Measurements from ENCODE around the gene SLC28A3.

SLC28A3 gene

DNA sequence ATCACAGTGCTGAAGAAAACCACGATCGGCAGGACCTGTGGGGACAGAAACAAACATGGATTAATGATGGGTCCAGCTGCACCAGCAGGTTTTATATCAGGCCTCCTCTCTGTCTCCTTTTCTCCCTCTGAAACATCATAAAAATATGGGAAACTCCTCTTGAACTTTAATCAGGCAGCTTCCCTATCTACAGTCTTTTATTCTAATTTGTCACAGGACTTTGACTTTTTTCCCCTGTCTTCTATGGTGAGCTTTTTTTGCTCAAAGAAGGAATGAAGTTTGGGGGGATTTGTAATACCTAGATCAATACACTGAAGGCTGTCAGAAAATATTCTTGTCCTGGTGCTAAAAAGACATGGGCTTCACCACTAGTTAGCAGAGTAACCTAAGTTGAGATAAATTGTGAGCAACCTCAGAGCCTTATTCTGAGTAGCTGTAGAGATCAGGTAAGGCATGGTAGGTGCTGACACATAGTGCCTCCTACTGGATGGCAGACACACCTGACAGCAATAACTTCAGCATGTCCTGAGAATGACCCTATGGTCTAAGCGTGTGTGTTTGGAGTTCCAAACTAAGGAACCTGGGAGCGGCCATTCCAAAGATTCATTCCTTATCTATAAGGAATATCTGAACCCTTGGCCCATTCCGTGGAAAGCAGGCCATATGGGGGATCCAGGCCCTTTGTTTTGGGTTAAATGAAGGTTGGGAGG is 46.2 kb downstream of the SLC28A3 start:
- no peak for FAIRE-seq

DNA sequence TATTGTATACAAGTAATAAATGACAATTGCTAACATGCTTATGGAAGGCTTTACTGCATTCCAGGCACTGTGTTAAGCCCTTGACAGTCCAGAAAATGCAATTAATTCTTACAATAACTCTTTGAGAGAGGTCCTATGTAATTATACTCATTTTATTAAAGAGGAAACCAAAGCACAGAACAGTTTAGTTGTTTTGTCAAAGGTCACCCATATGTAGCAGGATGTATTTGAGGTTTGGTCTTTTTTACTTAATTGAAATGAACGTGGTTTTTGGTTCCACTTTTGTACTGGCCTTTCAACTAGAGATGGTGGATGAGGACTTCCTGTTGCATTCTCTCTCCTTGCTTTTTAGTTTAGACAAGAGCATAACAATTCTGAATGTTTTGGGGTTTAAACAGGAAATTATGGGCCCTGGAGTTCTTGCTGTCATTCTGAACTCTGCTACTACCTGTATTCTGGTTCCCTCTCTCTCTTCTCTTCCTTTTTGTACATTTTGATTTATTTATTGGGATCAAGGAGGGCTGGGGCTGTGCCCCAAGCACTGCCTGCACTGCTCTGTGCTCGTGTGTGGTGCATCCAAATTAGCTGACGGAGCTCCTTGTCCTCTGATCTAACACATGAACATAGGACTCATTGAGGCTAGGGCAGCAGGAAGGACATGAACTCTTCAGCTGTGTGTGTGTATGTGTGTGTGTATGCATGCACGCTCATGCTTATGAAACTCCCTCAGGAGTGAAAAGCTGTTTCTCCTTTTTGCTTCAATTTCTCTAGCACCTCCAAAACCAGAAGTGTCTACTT is 47.4 kb downstream of the SLC28A3 start:
- no peak for FAIRE-seq

DNA sequence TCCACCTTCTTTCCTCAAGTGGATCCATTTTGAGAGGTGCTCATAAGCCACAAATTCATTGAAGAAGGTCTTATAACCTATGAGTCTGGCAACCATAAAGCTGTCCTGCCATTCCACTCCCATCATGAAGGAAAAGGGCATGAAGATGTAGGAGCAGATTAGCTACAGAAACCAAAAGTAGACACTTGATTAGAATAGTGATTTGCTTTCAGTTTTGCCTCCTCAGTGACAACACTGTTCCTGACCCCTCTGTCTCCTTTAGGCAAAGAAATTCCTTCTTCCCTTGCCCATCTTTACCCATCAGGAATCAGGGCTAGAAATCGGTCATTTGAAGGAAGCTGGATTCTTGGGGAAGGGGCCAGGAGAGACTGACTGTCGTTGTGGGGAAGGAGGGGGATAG is 55.2 kb downstream of the SLC28A3 start:
- FAIRE-seq, result no peak

DNA sequence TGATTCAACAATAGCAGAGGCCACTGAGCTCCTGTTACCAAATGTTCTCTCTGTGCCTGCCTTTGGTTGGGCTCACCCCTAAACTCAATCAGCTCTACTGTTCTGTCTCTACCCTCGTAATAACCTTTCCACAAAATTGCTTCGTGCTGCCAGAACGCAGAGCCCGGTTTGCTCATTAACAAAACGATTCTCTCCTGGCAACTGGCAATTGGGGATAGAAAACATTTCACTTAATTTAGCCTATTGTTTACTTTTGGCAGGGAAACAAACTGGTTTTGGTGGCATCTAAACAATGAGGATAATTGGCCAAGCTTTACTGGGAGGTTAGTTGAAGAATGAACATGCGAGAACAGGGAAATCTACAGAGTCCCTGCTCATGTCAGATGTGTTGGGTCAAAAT is 56.6 kb downstream of the SLC28A3 start:
- FAIRE-seq, result no peak

DNA sequence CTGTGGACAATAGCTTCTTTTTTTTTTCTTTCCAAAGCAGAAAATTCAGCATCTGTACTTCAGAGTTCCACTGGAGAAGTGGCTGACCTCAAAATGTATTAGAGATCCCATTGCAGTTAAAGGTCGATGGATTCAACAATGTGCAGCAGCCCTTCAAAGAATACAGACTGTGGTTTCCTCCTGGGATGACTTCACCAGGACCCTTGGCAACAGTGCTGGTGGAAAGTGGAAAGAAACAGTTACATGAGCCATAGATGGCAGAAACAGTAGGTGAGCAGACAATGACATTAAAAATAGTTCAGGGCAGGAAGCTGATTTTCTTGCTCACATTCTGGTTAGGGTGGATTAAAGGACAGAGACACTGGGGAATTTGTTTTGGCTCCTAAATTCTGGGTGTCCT is 62.4 kb downstream of the SLC28A3 start:
- FAIRE-seq, result no peak

DNA sequence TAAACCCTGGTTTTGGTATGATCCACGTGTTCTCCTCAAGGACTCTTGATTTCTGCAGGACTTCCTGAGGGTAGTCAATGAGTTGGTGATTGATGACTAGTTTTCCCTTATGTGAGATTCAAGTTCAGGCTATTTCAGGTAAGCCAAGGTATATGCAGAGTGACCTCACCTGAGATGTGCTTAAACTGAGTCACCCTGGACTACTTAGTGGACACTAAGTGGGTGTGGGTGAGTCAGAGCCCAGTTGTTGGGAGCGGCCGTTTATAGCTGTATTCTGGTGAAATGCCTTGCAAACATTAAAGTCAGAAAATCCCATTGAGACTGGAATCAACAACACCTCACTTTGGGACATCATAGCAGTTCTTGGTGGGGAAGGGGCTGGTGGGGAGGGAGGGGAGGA is 62.9 kb downstream of the SLC28A3 start:
- FAIRE-seq, result no peak

DNA sequence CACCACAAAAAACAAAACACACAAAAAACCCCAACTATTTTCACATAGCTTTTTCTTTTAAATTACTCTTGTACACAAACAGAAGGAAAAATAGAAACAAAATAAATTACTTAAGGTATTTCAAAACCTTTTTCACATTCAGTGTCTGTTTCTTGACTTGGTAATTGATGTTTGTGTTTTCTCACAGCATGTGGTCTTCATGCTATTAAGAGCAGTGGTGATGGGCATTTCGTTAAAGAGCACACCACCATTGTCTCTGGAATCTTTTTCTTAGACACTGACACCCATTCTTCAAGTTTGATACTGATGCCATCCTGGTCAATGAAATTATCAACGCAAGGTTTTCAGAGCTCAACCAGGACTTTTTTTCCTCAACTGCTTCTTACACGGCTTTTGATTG is 63.8 kb downstream of the SLC28A3 start:
- FAIRE-seq, result no peak

DNA sequence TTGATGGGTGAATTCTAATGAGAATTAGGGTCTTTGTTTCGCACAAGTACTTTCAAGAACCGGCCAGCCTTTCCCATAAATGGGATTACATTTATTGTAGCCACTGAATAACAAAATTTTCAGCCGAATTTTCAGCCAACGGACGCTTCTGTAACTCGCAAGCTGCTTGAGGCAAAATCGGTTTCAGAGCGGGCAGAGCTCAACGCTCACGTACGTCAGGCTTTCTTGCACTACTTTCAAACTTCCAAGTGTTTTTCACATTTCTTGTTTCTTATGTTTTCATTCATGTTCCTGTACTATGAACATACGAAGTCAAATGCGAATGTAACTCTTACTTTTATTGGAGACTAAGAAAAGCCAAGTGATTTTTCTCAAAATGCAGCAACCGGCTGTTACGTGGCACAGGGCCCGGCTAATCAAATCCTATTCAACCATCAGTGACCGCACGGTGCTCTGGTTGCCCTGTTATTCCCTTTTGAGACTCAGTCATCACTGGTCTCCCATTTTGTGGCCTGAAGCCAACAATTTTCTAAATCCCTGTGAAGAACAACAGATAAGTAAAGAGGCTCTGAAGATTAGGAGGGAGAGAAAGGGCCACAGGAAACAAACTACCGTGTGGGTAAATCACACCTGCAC is 68.5 kb downstream of the SLC28A3 start:
- no peak for FAIRE-seq

DNA sequence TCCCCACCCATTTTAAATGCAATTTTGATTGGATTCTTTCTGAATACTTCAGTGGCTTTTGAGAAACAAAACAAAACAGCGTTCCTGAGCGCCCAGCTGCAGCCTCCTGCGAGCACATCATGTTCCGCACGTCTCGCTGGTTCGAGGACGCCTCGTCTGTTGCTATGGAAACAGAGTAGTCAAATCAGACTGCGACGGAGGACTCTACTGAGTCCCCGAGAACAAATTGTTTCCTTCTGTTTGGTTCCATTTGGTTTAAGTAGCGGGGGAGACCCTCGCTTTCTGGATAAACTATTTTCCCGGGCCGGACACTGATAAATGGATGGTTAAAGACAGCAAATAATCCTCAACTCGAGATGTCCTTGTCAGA is 69.0 kb downstream of the SLC28A3 start:
- no peak for FAIRE-seq

DNA sequence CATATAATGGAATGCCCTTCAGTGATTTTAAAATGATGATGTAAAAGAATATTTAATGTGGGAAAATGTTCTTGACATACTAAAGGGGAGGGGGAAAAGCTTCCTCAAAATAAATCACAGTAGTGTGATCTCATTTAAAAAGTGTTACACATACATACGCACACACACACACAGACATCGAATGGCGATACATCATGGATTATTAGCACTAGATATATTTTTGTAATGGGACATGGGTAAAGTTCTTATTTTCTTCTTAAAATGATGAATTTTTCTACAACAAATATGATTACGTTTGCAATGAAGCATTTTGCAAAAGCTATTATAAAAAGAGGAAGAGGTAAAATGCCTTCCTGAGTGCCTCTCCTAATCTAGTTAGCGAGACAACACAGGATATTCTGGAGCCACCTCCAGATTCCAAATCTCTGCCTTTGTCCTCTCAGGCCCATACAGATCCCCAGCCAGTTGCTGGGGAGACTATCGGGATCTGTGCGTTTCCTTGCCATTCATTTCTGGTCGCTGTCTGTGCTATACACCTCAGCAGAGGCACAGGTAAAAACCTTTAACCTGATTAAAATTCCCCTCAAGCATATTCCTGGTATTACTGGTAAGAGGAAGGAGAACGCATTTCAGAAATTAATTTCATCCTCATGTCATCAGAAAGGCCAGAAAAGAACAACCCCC is 69.6 kb downstream of the SLC28A3 start:
- FAIRE-seq, result no peak

DNA sequence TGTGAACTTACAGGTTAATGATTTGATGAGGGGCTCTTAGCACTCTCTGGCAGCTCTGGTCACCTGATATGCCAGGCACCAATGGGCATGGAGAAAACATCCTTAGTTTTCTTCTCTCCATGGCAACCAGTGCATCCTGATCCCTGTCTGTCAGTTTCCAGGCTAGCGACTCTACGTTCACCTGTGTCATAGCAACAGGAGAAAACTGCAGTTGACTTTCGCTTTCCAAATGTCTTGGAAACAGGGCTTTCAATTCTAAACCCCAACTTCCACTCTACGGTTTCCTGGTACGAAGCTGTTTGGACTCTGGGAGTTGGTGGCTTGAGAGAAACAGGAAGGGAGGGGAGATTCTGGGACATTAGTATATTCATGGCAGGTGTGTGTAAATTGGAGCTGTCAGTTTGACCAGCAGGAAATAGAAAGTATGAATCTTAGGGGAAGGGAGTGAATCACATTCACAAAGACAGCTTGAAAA is 74.4 kb downstream of the SLC28A3 start:
- FAIRE-seq, result no peak

DNA sequence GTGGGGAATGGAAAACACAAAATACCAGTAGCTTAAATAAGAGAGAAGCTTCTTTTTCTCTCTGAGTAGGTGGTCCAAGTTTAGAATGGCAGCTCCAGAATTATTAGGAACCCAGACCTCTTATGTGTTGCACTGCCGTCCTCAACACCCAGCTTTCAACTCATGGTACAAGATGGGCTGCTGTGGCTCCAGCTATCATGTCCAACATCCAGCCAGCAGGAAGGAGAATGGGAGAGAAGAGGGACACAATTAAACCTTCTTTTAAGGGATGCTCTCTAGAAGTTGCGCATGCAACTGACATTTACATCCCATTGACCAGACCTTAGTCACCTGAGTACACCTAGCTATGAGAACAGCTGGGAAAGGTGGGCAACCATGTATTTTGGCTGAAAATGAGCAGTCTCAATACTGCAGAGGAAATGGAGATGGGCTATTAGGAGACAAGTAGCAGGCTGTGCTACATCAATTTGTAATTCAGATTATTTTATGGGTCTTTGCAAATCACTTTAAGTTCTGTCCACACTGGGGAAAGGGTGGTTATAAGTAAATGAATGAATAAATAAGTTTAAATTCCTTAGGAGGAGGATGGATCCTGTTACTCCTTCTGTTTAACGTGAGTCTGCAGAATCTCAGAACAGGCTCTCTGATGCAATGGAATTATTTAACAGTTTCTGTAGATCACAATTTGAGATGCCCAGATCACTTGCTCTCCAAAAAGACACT is 76.1 kb downstream of the SLC28A3 start:
- no peak for FAIRE-seq

DNA sequence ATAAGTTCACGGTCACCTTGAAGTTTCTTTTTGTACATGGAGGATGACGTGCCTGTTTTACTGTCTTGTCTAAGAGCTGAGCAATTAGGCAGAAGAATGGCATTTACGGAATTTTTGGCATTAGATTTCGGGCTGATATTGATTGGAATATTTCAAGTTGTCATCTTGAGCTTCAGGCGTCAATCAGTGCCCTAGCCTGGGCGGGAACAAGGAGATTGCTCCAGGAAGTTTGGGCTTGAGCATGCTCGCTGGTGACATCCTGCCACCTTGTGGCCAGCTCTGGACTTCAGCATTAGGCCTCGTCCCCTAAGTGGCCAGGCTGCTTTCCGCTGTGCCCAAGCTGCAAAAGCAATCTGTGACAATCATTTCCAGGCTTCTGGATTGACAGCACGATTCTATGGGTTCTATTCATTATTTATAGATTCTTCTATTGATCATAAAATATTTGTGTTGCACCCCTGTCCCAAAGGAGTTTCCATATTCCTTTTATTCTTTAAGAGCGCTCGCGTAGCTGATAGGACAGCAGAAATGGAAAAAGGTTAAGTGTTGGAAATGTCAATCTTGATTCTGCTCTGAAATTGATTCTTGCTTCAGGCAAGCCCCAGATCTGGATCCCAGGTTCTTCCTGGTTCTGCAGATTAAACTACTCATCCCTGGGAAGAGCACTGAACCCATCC is 79.3 kb downstream of the SLC28A3 start:
- no peak for FAIRE-seq

DNA sequence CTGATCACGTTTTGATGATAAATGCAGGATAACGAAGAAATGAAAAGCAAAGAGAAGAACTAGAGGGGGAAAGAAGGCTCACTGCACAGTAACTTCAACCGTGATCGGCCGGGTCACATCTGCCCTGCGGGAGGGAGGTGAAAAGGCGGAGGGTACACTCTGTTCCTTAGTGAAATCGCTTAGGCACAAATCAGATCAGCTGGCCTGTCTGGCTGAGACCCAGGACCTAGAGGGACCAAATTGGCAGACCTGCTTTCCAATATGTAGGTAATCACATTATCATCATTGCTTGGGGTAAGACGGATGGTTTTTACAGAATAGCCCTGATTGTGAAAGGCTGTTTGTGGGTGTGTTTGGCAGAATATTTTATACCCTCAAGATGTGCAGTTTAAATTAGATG is 82.2 kb downstream of the SLC28A3 start:
- no peak for FAIRE-seq

DNA sequence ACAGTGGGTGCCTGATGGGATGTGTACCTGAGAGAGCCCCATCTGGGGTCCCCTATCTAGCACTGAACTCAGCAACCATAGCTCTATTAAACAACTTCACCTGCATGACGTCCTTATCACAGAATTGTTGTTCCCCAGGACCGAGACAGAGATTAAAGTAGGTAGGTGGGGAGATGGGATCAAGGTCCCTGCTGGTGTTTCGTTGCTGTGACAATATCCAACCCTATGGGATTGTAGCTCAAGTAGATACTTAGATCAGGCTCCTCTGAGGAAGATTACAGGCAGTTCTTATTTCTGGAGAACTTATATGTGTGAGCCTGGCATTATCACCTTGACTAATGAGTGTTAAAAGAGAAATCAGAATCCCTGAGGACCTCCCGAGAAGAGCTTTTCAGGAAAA is 84.9 kb downstream of the SLC28A3 start:
- FAIRE-seq, result no peak

DNA sequence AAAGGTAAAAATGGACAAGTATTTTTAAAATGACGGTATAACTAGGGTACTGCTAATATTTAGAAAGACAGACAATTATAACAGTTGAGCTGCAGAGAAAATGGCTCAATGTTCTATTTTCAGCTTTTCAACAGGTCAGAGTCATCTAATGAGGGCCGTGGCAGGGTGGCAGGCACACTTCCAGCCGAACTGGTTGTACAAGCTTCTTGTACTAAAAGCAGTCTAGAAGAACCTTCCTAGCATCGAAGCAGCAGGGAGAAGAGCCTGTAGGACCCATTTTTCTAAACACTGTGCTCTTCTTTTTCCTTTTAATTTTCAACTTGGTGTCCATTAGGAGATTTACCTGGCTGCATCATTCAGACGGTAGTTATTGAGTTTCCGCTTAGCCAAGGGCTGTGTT is 85.6 kb downstream of the SLC28A3 start:
- no peak for FAIRE-seq

DNA sequence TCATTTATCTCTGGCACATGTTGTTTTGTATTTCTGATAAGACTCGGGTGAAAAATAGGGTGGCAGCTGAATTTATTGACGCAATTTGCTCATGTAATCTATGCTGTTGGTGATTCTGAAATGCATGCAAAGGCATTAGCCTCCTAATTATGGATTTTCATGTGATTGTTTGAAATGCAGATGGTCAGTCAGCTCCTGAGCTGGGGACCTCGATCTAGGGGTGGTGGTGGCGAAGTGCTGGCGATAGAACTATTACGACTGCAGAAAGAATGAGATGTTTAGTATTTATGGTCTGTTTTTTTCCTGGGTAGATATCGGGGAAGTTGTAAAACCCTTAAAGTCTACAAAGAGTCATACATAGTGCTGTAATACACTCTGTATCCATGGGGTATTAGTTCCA is 88.6 kb downstream of the SLC28A3 start:
- FAIRE-seq, result no peak

DNA sequence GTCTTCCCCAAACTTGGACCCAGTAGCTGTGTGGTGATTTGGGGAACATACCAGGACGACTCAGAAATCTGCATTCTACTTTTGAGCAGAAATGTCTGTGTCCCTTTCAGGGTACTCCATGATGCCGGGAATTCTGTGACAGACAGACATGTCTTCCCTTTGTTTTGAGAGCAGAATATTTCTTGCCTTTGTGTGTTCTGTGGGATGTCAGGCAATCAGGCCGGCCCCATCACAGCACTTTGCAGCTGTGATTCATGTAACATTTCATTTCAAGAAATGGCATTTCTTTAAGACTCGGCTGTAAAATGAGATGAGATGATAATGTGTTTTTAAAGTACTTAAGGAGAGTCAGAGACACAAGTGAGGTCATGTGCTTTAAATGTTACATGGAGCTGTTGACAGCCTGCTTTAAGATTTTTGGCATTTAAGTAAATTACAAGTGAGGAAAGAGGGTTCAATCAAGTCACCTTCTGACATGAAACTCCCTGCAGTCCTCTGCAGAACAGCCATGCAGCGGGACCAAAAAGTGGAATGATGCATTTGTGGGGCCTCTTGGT is 98.7 kb downstream of the SLC28A3 start:
- FAIRE-seq, result no peak

DNA sequence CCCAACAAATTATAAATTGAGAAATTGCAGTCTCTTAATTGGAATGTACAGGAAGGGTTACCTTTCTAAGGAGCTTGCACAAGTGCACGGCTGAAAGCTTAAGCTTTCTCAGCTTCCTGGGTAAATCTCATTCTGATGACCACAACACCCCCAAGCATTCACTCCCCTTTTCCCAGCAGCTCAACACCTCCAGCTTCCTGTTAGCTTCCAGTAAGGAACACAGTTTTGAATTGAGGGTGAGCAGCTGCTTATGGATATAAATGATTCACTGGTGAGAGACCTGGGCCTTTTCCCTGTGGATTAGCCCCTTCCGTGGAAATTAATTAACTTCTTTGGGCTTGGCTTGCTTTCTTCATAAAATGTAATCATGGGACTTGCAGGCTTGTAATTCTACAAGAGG is 101.2 kb downstream of the SLC28A3 start:
- FAIRE-seq, result no peak

DNA sequence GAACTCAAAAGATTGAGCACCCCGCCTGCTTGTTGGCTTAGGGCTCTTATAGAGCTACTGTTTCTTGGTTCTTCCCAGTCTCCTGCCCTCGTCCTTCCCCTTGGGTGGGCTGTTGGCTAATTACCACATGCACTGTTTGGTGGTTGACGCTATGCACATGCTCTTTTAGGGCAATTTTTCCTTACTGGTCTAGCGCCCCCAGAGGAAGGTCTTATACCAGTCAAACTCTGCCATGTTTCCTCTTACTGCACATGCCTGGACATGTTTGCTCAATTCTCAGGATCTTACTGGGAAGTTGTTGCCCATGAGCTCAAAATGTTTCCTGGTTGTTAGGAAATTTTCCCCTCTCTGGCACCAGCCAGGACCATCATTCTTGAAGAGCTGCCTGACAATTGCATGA is 101.9 kb downstream of the SLC28A3 start:
- no peak for FAIRE-seq

DNA sequence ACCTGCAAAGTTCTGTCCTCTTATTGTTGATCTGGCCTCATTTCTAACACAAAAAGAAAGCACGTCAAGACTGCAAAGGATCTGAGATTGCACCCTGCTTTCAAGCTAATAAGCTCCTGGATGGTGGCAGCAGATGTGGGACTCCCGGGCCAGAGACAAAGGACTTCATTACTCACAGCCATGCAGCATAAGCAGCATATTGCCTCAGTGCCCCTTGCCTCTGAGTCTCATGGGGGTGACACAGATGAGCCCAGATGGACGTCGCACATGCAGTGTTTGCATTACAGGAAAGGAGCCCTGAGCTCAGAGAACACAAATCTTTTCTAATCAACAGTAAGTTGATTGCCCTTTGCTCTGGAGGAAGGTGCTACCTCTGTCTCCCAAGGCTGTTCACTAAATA is 105.0 kb downstream of the SLC28A3 start:
- FAIRE-seq, result no peak

Data from colon (tissue), 2 donors.